ENCODE data around the gene GYG2. TPM values are rescaled to one million over a fixed set of nuclear protein-coding genes. Genes with fewer than 3 reads are reported as not detected.

Gene GYG2
- total RNA-seq, 1 experiment from 2014 or later, result 39.8 TPM

DNA sequence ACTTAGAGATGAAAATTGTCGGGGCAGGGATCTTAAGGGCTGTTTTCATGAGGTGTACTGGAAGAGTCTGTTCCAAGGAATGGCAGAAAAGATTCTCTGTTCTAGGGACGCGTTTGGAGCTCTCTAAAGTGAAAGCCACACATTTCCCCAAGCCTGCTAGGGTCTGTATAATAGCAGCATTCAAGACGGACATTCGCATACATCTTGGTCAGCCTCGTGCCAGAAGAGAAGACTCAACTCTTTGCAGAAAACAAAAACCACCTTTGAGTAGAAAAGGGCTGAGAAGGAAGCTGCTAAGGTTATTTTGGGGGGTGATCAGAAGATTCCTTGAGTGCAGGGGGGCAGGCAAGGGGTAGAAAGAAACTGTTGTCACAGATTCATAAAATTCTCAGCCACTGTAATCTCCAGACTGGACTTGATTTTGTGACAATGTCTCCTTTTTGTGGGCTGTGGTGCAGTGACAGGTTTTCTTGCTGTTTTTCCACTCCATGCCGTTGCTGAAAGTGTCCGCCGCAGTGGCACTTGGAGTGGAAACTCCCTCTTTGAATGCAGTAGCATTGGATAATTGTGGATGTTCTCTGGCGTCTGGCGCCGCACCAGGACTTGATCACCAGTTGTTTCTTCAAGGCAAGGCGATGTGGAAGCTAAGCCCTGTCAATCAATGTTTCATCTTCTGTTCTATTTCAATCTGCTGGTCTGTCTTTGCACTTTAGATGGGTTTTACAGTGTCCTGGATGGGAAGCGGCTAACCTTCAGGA lies 2.9 kb downstream of the GYG2 start:
- no TSS peak for BruUV-seq (replicated peaks)
- POLR2A ChIA-PET (ENCODE audit: low non-redundant PET), result no interaction called here
- H3K4me1 ChIP-seq (ENCODE audit: insufficient read depth, low read length, poor library complexity, severe bottlenecking), result no peaks in the 10 kb centered on the region
- intact Hi-C loops (cut with micrococcal nuclease; ENCODE audit: unreplicated experiment), result no loop called here
- no peaks in the 10 kb centered on the region for H3K9me3 ChIP-seq (ENCODE audit: low read depth, low read length, poor library complexity, severe bottlenecking)
- peak overlapping the region; percentile 61 for H3K4me3 ChIP-seq (ENCODE audit: low read depth, low read length, poor library complexity, severe bottlenecking)
- CTCF ChIA-PET, result no interaction called here
- no peaks in the 10 kb centered on the region for H3K27me3 ChIP-seq (replicated peaks; ENCODE audit: insufficient read depth, low read depth, low read length, poor library complexity)
- TF ChIP-seq EZH2 (IDR thresholded peaks at IDR 0.05; ENCODE audit: borderline replicate concordance, low read depth, low read length, poor library complexity, severe bottlenecking) (no peak), CTCF (conservative IDR thresholded peaks at IDR 0.05; ENCODE audit: low read depth, low read length) (no peak)
- H3K27ac ChIP-seq (ENCODE audit: low read depth, low read length, poor library complexity, severe bottlenecking), result no peak overlapping the region
- no peaks in the 10 kb centered on the region for H3K36me3 ChIP-seq (ENCODE audit: insufficient read depth, low read length, poor library complexity, severe bottlenecking)
- no peak for DNase-seq (ENCODE audit: low spot score)

- no TSS peak for BruUV-seq (replicated peaks)
- CTCF ChIA-PET, result no interaction called here
- intact Hi-C loops (cut with micrococcal nuclease; ENCODE audit: unreplicated experiment), result no loop called here
Observed at GRCh38 chrX:2837961-2838360, 9.2 kb downstream of the GYG2 start.

GRCh38 chrX:2840961-2841360 lies 12.2 kb downstream of the GYG2 start:
- POLR2A ChIA-PET (ENCODE audit: low non-redundant PET), result no interaction called here
- no peak overlapping the region for H3K4me3 ChIP-seq (ENCODE audit: low read depth, low read length, poor library complexity, severe bottlenecking)
- no TSS peak for BruUV-seq (replicated peaks)
- H3K9me3 ChIP-seq (ENCODE audit: low read depth, low read length, poor library complexity, severe bottlenecking), result peaks cover 11% of the 10 kb centered on the region
- H3K4me1 ChIP-seq (ENCODE audit: insufficient read depth, low read length, poor library complexity, severe bottlenecking), result no peaks in the 10 kb centered on the region
- no peak for TF ChIP-seq CTCF (conservative IDR thresholded peaks at IDR 0.05; ENCODE audit: low read depth, low read length)
- TF ChIP-seq EZH2 (IDR thresholded peaks at IDR 0.05; ENCODE audit: borderline replicate concordance, low read depth, low read length, poor library complexity, severe bottlenecking), result no peak
- intact Hi-C loops (cut with micrococcal nuclease; ENCODE audit: unreplicated experiment), result no loop called here
- DNase-seq (ENCODE audit: low spot score), result no peak
- H3K27me3 ChIP-seq (replicated peaks; ENCODE audit: insufficient read depth, low read depth, low read length, poor library complexity), result no peaks in the 10 kb centered on the region
- CTCF ChIA-PET, result no interaction called here
- peaks cover 11% of the 10 kb centered on the region for H3K36me3 ChIP-seq (ENCODE audit: insufficient read depth, low read length, poor library complexity, severe bottlenecking)
- no peak overlapping the region for H3K27ac ChIP-seq (ENCODE audit: low read depth, low read length, poor library complexity, severe bottlenecking)

More at GRCh38 chrX:2837961-2838360, 9.2 kb downstream of the GYG2 start:
- TF ChIP-seq CTCF (conservative IDR thresholded peaks at IDR 0.05; ENCODE audit: low read depth, low read length) (no peak), EZH2 (IDR thresholded peaks at IDR 0.05; ENCODE audit: borderline replicate concordance, low read depth, low read length, poor library complexity, severe bottlenecking) (no peak)
- no peaks in the 10 kb centered on the region for H3K27me3 ChIP-seq (replicated peaks; ENCODE audit: insufficient read depth, low read depth, low read length, poor library complexity)
- H3K4me3 ChIP-seq (ENCODE audit: low read depth, low read length, poor library complexity, severe bottlenecking), result no peak overlapping the region
- no peaks in the 10 kb centered on the region for H3K4me1 ChIP-seq (ENCODE audit: insufficient read depth, low read length, poor library complexity, severe bottlenecking)
- H3K27ac ChIP-seq (ENCODE audit: low read depth, low read length, poor library complexity, severe bottlenecking), result no peak overlapping the region
- DNase-seq (ENCODE audit: low spot score), result no peak
- peaks cover 11% of the 10 kb centered on the region for H3K9me3 ChIP-seq (ENCODE audit: low read depth, low read length, poor library complexity, severe bottlenecking)
- no peaks in the 10 kb centered on the region for H3K36me3 ChIP-seq (ENCODE audit: insufficient read depth, low read length, poor library complexity, severe bottlenecking)
- POLR2A ChIA-PET (ENCODE audit: low non-redundant PET), result no interaction called here

All from A673 (cell line).